Esophagus muscularis mucosa (tissue), 4 donors: Measurements from ENCODE around the gene FAM222B. TPM values are rescaled to one million over a fixed set of nuclear protein-coding genes. Genes with fewer than 3 reads are reported as not detected.
A peak's percentile ranks its signal among the peaks of the same experiment; 100 is the strongest.

Experiments
- DNase-seq: peaks from one replicate; pipeline ENCODE4 v3.0.0-alpha.2; 2017; ENCODE audit errors: extremely low spot score
- H3K27ac ChIP-seq, 4 donors: fragments of 200-600 bp; sonication (generic); replicated peaks in 1 of 4; 1 replicate in 3 of 4; 2 replicates in 1 of 4; pipeline ENCODE4 v1.5.1; 2016 to 2019; ENCODE audit warnings: mild to moderate bottlenecking in 1 of 4
- H3K27me3 ChIP-seq, 4 donors: fragments of 200-600 bp; sonication (generic); one replicate each; pipeline versions ENCODE4 v1.5.1 to v1.6.0; 2016 to 2019
- H3K36me3 ChIP-seq, 4 donors: fragments of 200-600 bp; sonication (generic); one replicate each; pipeline ENCODE4 v1.5.1; 2016 to 2019
- H3K4me1 ChIP-seq, 4 donors: fragments of 200-600 bp; sonication (generic); one replicate each; pipeline ENCODE4 v1.5.1; 2016 to 2019
- H3K4me3 ChIP-seq, 4 donors: fragments of 200-600 bp; sonication (generic); 1 replicate in 2 of 4; 2 replicates in 2 of 4; pipeline ENCODE4 v1.5.1; 2016 to 2019; ENCODE audit warnings: mild to moderate bottlenecking in 4 of 4, moderate library complexity in 1 of 4
- H3K9me3 ChIP-seq, 4 donors: fragments of 200-600 bp; sonication (generic); 1 replicate in 3 of 4; 2 replicates in 1 of 4; pipeline ENCODE4 v1.5.1; 2016 to 2019
- EP300 ChIP-seq: sonication (generic); formaldehyde crosslinking; IDR thresholded peaks from one replicate; pipeline ENCODE4 v1.6.1; 2017; ENCODE audit warnings: antibody characterized with exemption
- POLR2A ChIP-seq: fragments of 450-650 bp; IDR thresholded peaks from one replicate; pipeline ENCODE4 v1.6.1; 2017; ENCODE audit warnings: antibody characterized with exemption, moderate library complexity, mild to moderate bottlenecking, low read depth
- POLR2AphosphoS5 ChIP-seq, 2 donors: sonication (generic); formaldehyde crosslinking; IDR thresholded peaks; one replicate each; pipeline ENCODE4 v1.6.1; 2017; ENCODE audit warnings: antibody characterized with exemption in 2 of 2
- WGBS: methylation state at CpG from one replicate; pipeline ENCODE4 v1.1.5; 2018; 5-methylcytosine and 5-hydroxymethylcytosine counted together
- intact Hi-C: fragments of 100-400 bp; cut with DNase I; formaldehyde crosslinking; loops from one replicate; pipeline ENCODE4 v1.15.1; 2023
- small RNA-seq, 3 donors: library from RNA; depleted of rRNA; stranded (forward); fragments of <200 nt; gene quantifications; one replicate each; pipeline ENCODE3, GENCODE V24; 2016
- total RNA-seq, 4 donors: library from RNA; depleted of rRNA; stranded (reverse); fragments of >200 nt; gene quantifications; one replicate each; pipeline versions ENCODE4 v1.1.0 to v1.2.1, GENCODE V29; 2016
- TF ChIP-seq, protein P1 (sequence below), 3 experiments: fragments of 200-600 bp in 2 of 3; fragments of 450-650 bp in 1 of 3; sonication (generic) in 2 of 3; IDR thresholded peaks; one replicate each; pipeline ENCODE4 v1.5.1; 2017 to 2019; ENCODE audit warnings: antibody characterized with exemption in 3 of 3, mild to moderate bottlenecking in 2 of 3, moderate library complexity in 1 of 3

Gene FAM222B
- total RNA-seq, 4 donors from 2014 or later, result 15.9 to 48.1 (median 30.3) TPM

DNA sequence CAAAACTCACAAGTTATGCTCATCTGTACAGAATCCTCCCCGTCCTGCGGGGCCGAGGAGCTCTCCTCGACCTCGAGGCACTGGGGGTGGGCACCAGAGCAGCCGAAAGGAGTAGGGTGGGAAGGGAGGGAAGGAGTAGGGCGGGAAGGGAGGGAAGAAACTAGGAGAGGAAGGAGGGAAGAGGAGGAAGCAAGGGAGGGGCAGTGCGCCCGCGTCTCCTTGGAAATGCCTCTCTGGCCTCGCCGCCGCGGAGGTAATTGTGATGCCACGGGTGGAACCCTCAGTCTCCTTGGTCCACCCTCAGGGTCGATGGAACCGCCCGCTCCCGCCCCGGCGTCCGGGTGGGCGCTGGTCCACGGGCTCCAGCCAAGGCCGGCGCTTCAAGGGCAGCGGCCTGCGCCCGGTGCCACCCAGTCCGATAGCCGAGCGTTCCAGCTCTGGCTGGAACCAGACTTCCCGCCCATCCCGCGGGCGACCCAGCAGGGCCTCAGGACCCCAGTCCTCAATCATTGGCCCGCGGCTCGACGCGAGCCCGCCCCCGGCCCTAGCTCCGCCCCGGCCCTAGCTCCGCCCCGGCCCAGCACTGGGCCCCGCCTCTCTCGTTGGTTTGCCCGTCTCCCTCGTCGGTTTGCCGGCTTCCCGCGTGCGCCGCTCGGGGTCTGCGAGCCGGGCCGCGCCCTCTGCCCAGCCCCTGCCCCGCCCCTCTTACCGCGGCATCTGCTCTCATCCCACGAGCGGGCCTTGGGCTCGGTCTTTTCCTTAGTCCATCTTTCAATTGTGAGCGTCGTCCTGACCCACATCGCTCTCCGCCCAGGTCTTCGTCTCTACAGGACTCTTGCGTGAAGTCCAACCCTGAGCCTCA is 131.5 kb downstream of the FAM222B start:
- intact Hi-C loops, result no loop called here
- peak overlapping the region; percentile 91 to 96 (median 93) for H3K27ac ChIP-seq
- no peaks in the 10 kb centered on the region for H3K27me3 ChIP-seq
- TF ChIP-seq, protein P1, sequence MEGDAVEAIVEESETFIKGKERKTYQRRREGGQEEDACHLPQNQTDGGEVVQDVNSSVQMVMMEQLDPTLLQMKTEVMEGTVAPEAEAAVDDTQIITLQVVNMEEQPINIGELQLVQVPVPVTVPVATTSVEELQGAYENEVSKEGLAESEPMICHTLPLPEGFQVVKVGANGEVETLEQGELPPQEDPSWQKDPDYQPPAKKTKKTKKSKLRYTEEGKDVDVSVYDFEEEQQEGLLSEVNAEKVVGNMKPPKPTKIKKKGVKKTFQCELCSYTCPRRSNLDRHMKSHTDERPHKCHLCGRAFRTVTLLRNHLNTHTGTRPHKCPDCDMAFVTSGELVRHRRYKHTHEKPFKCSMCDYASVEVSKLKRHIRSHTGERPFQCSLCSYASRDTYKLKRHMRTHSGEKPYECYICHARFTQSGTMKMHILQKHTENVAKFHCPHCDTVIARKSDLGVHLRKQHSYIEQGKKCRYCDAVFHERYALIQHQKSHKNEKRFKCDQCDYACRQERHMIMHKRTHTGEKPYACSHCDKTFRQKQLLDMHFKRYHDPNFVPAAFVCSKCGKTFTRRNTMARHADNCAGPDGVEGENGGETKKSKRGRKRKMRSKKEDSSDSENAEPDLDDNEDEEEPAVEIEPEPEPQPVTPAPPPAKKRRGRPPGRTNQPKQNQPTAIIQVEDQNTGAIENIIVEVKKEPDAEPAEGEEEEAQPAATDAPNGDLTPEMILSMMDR (IDR thresholded peaks at IDR 0.05), result no peak
- TF ChIP-seq EP300 (no peak), POLR2A (peak; percentile 27), POLR2AphosphoS5 (IDR thresholded peaks at IDR 0.05) (peak; percentile 80 to 90)
- H3K4me3 ChIP-seq, result peak overlapping the region; percentile 65 to 79 (median 72)
- peak; percentile 96 for DNase-seq
- WGBS, result 1% methylated on average over 34 of the region's 74 CpGs
- H3K36me3 ChIP-seq, result peaks cover 5 to 33% (median 21%) of the 10 kb centered on the region in 4 donors
- peaks cover 22 to 43% (median 32%) of the 10 kb centered on the region in 4 donors for H3K4me1 ChIP-seq
- no peaks in the 10 kb centered on the region for H3K9me3 ChIP-seq

DNA sequence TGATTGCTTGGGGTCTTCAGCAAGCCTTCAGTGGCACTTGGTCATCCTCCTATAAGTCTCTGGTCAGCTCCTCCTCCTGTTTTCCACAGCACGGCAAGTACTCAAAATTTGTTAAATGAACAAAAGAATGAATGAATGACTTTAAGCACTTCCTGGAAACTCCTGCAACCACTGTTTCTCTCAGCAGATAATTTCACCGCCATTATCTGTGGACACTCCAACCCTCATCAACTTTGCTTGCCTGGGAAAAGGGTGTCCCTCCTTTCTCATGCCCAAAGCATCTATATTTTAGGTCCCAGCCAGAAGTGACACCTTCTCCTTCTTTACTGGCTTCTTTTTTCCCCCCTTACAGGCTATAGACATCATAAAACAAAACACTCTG is 135.3 kb downstream of the FAM222B start:
- no peak overlapping the region for H3K4me3 ChIP-seq
- peaks cover 10 to 28% (median 23%) of the 10 kb centered on the region in 4 donors for H3K36me3 ChIP-seq
- no peaks in the 10 kb centered on the region for H3K9me3 ChIP-seq
- no peak overlapping the region for H3K27ac ChIP-seq
- H3K27me3 ChIP-seq, result no peaks in the 10 kb centered on the region
- H3K4me1 ChIP-seq, result peaks cover 14 to 25% (median 22%) of the 10 kb centered on the region in 4 donors
- DNase-seq, result no peak
- WGBS, result 94% methylated on average over 2 of the region's 2 CpGs
- intact Hi-C loops, result loop anchor here (5.0 kb wide), 1 partner anchor 45 kb away; the partner anchor contains the start of genes SDF2 and SUPT6H
- TF ChIP-seq, protein P1 (IDR thresholded peaks at IDR 0.05), result no peak
- no peak for TF ChIP-seq POLR2A
- TF ChIP-seq POLR2AphosphoS5 (IDR thresholded peaks at IDR 0.05), result no peak

DNA sequence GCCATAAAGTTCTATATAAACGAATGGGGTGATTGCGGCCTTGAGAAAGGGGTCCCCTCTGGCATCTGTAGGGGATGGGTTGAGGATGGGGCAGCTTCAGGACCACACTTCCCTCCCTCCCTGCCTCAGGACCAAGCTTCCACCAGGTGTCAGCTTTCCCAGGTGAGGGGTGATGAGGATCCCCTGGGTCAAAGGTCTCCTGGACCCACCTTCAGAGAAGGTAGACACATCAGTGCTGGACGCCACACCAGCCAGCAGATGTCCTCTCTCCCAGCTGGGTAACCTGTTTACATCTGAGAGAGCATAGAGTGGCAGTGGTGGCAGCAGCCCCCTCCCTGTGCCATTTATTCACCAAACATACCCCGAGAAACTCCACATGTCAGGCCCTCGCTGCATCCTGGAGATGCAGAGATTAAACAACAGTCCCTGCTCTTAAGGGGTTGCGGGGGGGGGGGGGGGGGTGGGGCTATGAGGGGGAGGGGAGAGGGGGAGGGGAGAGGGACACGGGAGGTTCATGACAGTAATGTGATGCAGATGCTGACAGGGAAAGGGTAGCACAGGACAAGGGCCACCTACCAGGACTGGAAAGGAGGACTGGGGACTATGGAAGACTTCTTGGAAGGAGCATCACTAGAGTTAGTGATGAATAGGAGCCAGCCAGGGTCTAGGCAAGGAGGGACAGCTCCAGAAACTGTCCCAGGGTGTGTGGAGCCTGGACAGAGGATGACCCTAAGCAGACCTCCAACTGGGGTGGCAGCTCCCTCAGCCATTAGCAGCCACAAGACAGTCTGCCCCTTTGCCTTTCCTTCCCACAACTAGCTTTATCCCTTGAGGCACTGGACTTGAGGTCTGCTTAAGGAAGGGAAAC is 135.9 kb downstream of the FAM222B start:
- intact Hi-C loops, result loop anchor here (5.0 kb wide), 1 partner anchor 44 kb away; the partner anchor contains the start of genes SDF2 and SUPT6H
- Histone ChIP-seq H3K27me3 (no peaks in the 10 kb centered on the region), H3K4me1 (peaks cover 8 to 19% (median 16%) of the 10 kb centered on the region in 4 donors), H3K4me3 (no peak overlapping the region), H3K27ac (no peak overlapping the region), H3K9me3 (no peaks in the 10 kb centered on the region), H3K36me3 (peaks cover 16 to 34% (median 29%) of the 10 kb centered on the region in 4 donors)
- no peak for DNase-seq
- WGBS, result 64% methylated on average over 7 of the region's 7 CpGs
- no peak for TF ChIP-seq EP300
- TF ChIP-seq, protein P1 (IDR thresholded peaks at IDR 0.05), result no peak
- no peak for TF ChIP-seq POLR2A
- TF ChIP-seq POLR2AphosphoS5 (IDR thresholded peaks at IDR 0.05), result no peak

Small RNA genes lying within 50 kb of the gene (small RNA-seq; reads per million reads assigned to genes)
- gene RF00019 (0 reads per million in 3 donors), gene SNORD42A (0 reads per million in 3 donors), gene SNORD42B (0 reads per million in 3 donors), gene SNORD4A (0 reads per million in 3 donors), gene SNORD4B (0 reads per million in 3 donors)

Other genes starting within 250 kb of the FAM222B start
- gene SPAG5, start 243.8 kb downstream of the FAM222B start, total RNA-seq, result 1 to 10 TPM in 1 of 4 donors, under 1 TPM in 3; 0.83 to 1.7 (median 0.97) TPM
- 1 to 10 TPM; 2.3 to 4.2 (median 4.1) TPM for gene RSKR, start 228.6 kb downstream of the FAM222B start, total RNA-seq
- 100 to 1,000 TPM in 2 of 4 donors, 10 to 100 TPM in 2; 90.0 to 127 (median 98.2) TPM for gene BLTP2, start 197.6 kb downstream of the FAM222B start, total RNA-seq
- 10 to 100 TPM; 39.1 to 46.7 (median 42.6) TPM for gene SDF2, start 180.9 kb downstream of the FAM222B start, total RNA-seq
- gene SUPT6H, start 180.6 kb downstream of the FAM222B start, total RNA-seq, result 10 to 100 TPM; 57.3 to 84.4 (median 71.1) TPM
- gene PROCA1, start 130.9 kb downstream of the FAM222B start, total RNA-seq, result 1 to 10 TPM in 1 of 4 donors, under 1 TPM in 3; 0.50 to 2.1 (median 0.85) TPM
- gene RAB34, start 124.9 kb downstream of the FAM222B start, total RNA-seq, result 100 to 1,000 TPM; 147 to 216 (median 202) TPM
- gene RPL23A, start 122.8 kb downstream of the FAM222B start, total RNA-seq, result 100 to 1,000 TPM; 378 to 728 (median 558) TPM
- gene TLCD1, start 116.6 kb downstream of the FAM222B start, total RNA-seq, result 1 to 10 TPM in 3 of 4 donors, not detected in 1; 1.0 to 1.5 (median 1.3) TPM
- 1 to 10 TPM in 3 of 4 donors, under 1 TPM in 1; 0.83 to 2.1 (median 1.6) TPM for gene NEK8, start 114.0 kb downstream of the FAM222B start, total RNA-seq
- gene TRAF4, start 98.8 kb downstream of the FAM222B start, total RNA-seq, result 10 to 100 TPM in 2 of 4 donors, 1 to 10 TPM in 2; 4.6 to 12.6 (median 10.6) TPM
- 10 to 100 TPM; 24.5 to 38.0 (median 27.7) TPM for gene ERAL1, start 12.2 kb upstream of the FAM222B start, total RNA-seq
- gene FLOT2, start 54.9 kb upstream of the FAM222B start, total RNA-seq, result 10 to 100 TPM; 60.2 to 94.8 (median 86.0) TPM
- gene DHRS13, start 60.3 kb upstream of the FAM222B start, total RNA-seq, result 10 to 100 TPM in 1 of 4 donors, 1 to 10 TPM in 3; 3.7 to 14.2 (median 5.9) TPM
- 10 to 100 TPM; 27.8 to 44.5 (median 36.7) TPM for gene PHF12, start 108.7 kb upstream of the FAM222B start, total RNA-seq
- under 1 TPM in 3 of 4 donors, not detected in 1; 0.42 to 0.83 (median 0.52) TPM for gene SEZ6, start 163.2 kb upstream of the FAM222B start, total RNA-seq
- gene PIPOX, start 200.4 kb upstream of the FAM222B start, total RNA-seq, result 1 to 10 TPM; 3.8 to 8.4 (median 5.1) TPM